H1 (cell line): ENCODE results near the gene CRKL.

ENCODE experiments used
- ASH2L ChIP-seq: fragments of 200-600, 300-600 bp; sonication (generic); IDR thresholded peaks from one replicate; pipeline ENCODE4 v1.7.1; 2017; ENCODE audit warnings: low read length
- CTCF ChIP-seq, 3 experiments: IDR thresholded peaks; 1 replicate in 2 of 3; 2 replicates in 1 of 3; pipeline versions ENCODE4 v1.5.1 to v1.6.1; 2011; ENCODE audit warnings: low read length in 3 of 3, mild to moderate bottlenecking in 3 of 3, inconsistent platforms in 2 of 3, low read depth in 1 of 3, moderate library complexity in 1 of 3; ENCODE audit not compliant: insufficient read depth in 1 of 3; ENCODE audit errors: control extremely low read depth in 1 of 3
- JUN ChIP-seq: IDR thresholded peaks from 2 replicates; pipeline ENCODE4 v1.6.1; 2011; ENCODE audit warnings: low read depth, mild to moderate bottlenecking, improper control_type of control experiment, low read length

- TF ChIP-seq JUN: no peak
- no peak for TF ChIP-seq CTCF (IDR thresholded peaks at IDR 0.05; ENCODE audit: control extremely low read depth in 1 of 3, insufficient read depth in 1 of 3, low read depth in 1 of 3, low read length in 3 of 3)
- no peak for TF ChIP-seq ASH2L
These were observed 31.8 kb downstream of the CRKL start for GRCh38 chr22:20948989-20949388.
